Aorta (tissue), 5 donors: ENCODE measurements around the gene PPP6R3. TPM values are rescaled to one million over a fixed set of nuclear protein-coding genes. Genes with fewer than 3 reads are reported as not detected.

Experiments
- ATAC-seq: fragments of 200-7000 bp; cut with Tn5 transposase; one replicate; pipeline ENCODE4 v1.9.1; 2022; ENCODE audit warnings: moderate library complexity; ENCODE audit not compliant: low FRiP score
- DNase-seq, 2 donors: peaks; one replicate each; pipeline ENCODE4 v3.0.0-alpha.2; 2020
- H3K27ac ChIP-seq, 2 donors: one replicate each; pipeline ENCODE4 v1.5.1; 2013; ENCODE audit warnings: low read length in 2 of 2, mild to moderate bottlenecking in 2 of 2, moderate library complexity in 2 of 2, control low read depth in 1 of 2, inconsistent platforms in 1 of 2, low read depth in 1 of 2
- H3K27me3 ChIP-seq, 2 donors: one replicate each; pipeline ENCODE4 v1.6.1; 2013; ENCODE audit warnings: control low read depth in 1 of 2, low read length in 1 of 2, mild to moderate bottlenecking in 1 of 2, moderate library complexity in 1 of 2; ENCODE audit not compliant: insufficient read depth in 2 of 2, control insufficient read depth in 1 of 2
- H3K36me3 ChIP-seq, 2 donors: one replicate each; pipeline ENCODE4 v1.6.1; 2013; ENCODE audit warnings: control low read depth in 1 of 2, low read length in 1 of 2, mild to moderate bottlenecking in 1 of 2; ENCODE audit not compliant: insufficient read depth in 2 of 2, control insufficient read depth in 1 of 2
- H3K4me1 ChIP-seq, 2 donors: one replicate each; pipeline ENCODE4 v1.6.1; 2013; ENCODE audit warnings: low read length in 2 of 2, control low read depth in 1 of 2, mild to moderate bottlenecking in 1 of 2, moderate library complexity in 1 of 2; ENCODE audit not compliant: insufficient read depth in 2 of 2, control insufficient read depth in 1 of 2
- H3K4me3 ChIP-seq, 2 donors: one replicate each; pipeline ENCODE4 v1.5.1; 2013; ENCODE audit warnings: low read length in 2 of 2, control low read depth in 1 of 2, mild to moderate bottlenecking in 1 of 2
- H3K9me3 ChIP-seq: one replicate; pipeline ENCODE4 v1.6.1; 2013; ENCODE audit warnings: mild to moderate bottlenecking, low read length; ENCODE audit not compliant: control insufficient read depth
- WGBS, 2 donors: extraction: QIAGEN DNeasy Blood & Tissue Kit; methylation state at CpG; one replicate each; pipeline ENCODE4 v1.1.7; 2013; 5-methylcytosine and 5-hydroxymethylcytosine counted together
- intact Hi-C, 2 donors: fragments of 100-400 bp; cut with DNase I; formaldehyde crosslinking; loops; one replicate each; pipeline versions ENCODE4 v1.14.2 to v1.15.0; 2022
- polyA plus RNA-seq, 2 donors: library from polyadenylated mRNA; stranded (reverse); fragments of 200-250 nt; gene quantifications; one replicate each; pipeline ENCODE4 v1.2.3, GENCODE V29; 2013
- total RNA-seq, 2 donors: library from RNA; stranded (reverse); fragmentation: NEBNext Ultra II Directional; extraction: Animal tissue kit (Norgen Biotek cat#: 25700); gene quantifications; one replicate each; pipeline ENCODE4 v1.2.1, GENCODE V29; 2021
- donor health status: healthy with polysubstance abuse.
- donor health status: Bipolar disorder and iron deficiency.
- donor health status: DM: no; HTN: no; CAD: no.
- donor health status: DM: no; HTN: no; CAD: no.
- donor health status: DM: yes; HTN: yes; CAD: no.

The PPP6R3 gene
- total and polyA plus RNA-seq, 4 donors, result 18.8 to 109 (median 65.4) TPM

DNA sequence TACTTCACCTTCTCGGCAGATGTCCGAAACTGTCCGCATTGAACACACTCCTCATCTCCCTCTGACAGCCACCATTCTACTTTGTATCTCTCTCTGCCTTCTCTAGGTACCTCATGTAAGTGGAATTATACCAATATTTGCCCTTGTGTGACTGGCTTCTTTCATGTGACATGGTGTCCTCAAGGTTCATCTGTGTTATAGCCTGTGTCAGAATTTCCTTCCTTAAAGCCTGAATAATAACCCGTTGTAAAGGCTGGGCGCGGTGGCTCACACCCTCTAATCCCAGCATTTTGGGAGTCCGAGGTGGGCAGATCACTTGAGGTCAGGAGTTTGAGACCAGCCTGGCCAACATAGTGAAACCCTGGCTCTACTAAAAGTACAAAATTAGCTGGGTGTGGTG, 40.4 kb upstream of the PPP6R3 start:
- Histone ChIP-seq H3K4me1 (no peaks in the 10 kb centered on the region), H3K36me3 (peaks cover 0 to 2% of the 10 kb centered on the region in 2 donors), H3K4me3 (no peak overlapping the region), H3K27me3 (no peaks in the 10 kb centered on the region), H3K27ac (no peak overlapping the region), H3K9me3 (no peaks in the 10 kb centered on the region)
- DNase-seq (no peak), ATAC-seq (no peak)
- WGBS, 2 donors, result 98 to 100% methylated on average over 7 of the region's 7 CpGs
- intact Hi-C loops, result no loop called here

DNA sequence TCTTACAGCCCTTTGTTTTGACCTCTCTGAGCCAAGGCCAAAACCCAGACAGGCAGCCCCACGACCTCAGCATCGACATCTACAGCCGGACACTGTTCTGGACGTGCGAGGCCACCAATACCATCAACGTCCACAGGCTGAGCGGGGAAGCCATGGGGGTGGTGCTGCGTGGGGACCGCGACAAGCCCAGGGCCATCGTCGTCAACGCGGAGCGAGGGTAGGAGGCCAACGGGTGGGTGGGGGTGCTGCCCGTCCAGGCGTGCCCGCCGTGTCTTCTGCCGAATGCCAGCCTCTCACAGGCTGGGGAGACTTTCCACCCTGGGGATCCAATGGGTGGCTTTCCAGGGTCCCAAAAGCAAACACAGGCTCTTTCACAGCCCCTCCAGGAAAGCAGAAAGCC, 37.1 kb upstream of the PPP6R3 start:
- intact Hi-C loops, result no loop called here
- Histone ChIP-seq H3K36me3 (peaks cover 0 to 7% of the 10 kb centered on the region in 2 donors), H3K27me3 (no peaks in the 10 kb centered on the region), H3K27ac (no peak overlapping the region), H3K4me3 (no peak overlapping the region), H3K4me1 (no peaks in the 10 kb centered on the region), H3K9me3 (no peaks in the 10 kb centered on the region)
- ATAC-seq, result no peak
- 94 to 95% methylated on average over 19 to 21 of the region's 21 CpGs for WGBS, 2 donors
- no peak for DNase-seq

DNA sequence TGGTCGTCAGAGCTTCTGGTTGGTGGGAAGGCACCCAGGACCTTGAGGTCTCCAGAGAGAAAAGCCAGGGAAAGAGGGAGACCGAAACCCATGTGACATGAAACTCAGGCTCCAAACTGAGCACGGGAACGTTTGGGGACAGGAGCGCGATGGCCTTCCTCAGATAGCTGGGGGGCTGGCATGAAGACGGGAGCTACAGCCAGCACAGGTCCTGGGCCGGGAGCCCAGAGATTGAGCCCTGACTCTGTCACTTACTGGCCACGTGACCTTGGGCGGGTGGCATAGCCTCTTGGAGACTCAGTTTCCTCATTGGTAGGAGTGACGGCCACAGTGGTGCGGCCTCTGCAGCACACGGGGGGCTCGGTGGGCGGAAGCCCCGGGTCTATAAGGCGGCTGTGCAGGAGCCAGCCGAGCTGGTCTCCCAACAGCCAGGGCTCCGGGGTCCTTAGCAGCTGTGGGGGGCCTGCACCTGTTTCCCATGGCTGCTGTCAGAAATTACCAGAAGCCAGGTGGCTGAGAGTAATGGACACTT, 36.4 kb upstream of the PPP6R3 start:
- Histone ChIP-seq H3K9me3 (peaks cover 2% of the 10 kb centered on the region), H3K4me3 (no peak overlapping the region), H3K36me3 (peaks cover 0 to 7% of the 10 kb centered on the region in 2 donors), H3K27ac (no peak overlapping the region), H3K4me1 (no peaks in the 10 kb centered on the region), H3K27me3 (no peaks in the 10 kb centered on the region)
- no peak for ATAC-seq
- intact Hi-C loops, result no loop called here
- 87 to 92% methylated on average over 19 of the region's 19 CpGs for WGBS, 2 donors
- no peak for DNase-seq

DNA sequence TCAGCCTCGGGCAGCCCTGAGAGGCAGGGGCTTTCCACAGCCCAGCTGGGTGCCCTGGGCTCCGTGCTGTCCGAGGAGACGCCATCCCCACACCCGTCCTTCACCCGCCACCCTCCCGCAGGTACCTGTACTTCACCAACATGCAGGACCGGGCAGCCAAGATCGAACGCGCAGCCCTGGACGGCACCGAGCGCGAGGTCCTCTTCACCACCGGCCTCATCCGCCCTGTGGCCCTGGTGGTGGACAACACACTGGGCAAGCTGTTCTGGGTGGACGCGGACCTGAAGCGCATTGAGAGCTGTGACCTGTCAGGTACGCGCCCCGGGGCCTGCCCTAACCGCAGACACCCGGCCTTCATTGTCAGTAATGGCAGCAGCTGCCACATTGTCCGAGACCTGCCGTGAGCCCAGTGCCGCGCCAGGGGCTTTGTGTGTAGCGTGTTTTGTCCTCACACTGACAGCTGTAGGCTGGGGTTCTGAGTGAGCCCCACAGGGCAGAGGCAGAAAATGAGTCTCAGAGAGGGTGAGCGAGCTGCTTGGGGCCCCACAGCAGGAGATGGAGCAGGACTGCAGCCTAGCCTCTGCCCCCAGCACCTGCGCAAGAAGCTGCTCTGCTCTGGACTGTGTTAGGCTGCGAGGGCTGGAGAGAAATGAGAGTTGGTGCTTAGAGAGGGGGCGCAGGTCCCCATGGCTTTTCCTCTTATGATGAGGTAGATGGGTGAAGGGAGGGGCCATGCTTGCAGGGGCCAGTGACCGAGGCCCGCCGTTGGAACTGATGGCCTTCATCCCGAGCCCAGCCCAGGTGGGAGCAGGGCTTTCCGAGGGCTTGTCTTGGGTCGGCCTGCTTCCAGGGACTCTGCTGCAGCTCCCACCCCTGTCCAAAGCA, 35.3 kb upstream of the PPP6R3 start:
- 93 to 95% methylated on average over 40 of the region's 40 CpGs for WGBS, 2 donors

DNA sequence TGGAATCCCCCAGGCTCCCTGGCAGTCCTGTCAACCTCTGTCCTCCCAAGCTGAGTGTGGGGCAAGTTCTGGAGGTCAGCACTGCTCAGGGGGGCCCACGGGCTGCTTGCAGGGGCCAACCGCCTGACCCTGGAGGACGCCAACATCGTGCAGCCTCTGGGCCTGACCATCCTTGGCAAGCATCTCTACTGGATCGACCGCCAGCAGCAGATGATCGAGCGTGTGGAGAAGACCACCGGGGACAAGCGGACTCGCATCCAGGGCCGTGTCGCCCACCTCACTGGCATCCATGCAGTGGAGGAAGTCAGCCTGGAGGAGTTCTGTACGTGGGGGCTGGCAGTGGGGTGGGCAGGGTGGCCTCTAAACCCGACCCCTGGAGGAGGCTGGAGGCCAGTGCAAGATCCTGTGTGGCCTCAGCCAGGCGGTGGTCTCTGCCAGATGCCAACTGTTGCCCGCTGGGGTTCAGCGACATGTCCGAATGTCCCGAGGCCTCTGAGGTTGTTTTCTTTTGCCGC, 34.6 kb upstream of the PPP6R3 start:
- 92 to 94% methylated on average over 21 of the region's 21 CpGs for WGBS, 2 donors
- H3K4me1 ChIP-seq, result no peaks in the 10 kb centered on the region
- H3K4me3 ChIP-seq, result no peak overlapping the region
- peaks cover 5% of the 10 kb centered on the region for H3K9me3 ChIP-seq
- DNase-seq (peak in 1 of 2 donors; percentile 58), ATAC-seq (no peak)
- peaks cover 0 to 13% of the 10 kb centered on the region in 2 donors for H3K36me3 ChIP-seq
- H3K27me3 ChIP-seq, result no peaks in the 10 kb centered on the region
- H3K27ac ChIP-seq, result no peak overlapping the region
- intact Hi-C loops, result no loop called here

More for the DNA sequence above, 35.3 kb upstream of the PPP6R3 start:
- no peaks in the 10 kb centered on the region for H3K27me3 ChIP-seq
- peak in 1 of 2 donors; percentile 75 for DNase-seq
- H3K36me3 ChIP-seq, result peaks cover 0 to 12% of the 10 kb centered on the region in 2 donors
- H3K4me1 ChIP-seq, result no peaks in the 10 kb centered on the region
- H3K9me3 ChIP-seq, result peaks cover 5% of the 10 kb centered on the region
- ATAC-seq, result peak; percentile 29
- intact Hi-C loops, result no loop called here
- no peak overlapping the region for H3K4me3 ChIP-seq
- H3K27ac ChIP-seq, result no peak overlapping the region

DNA sequence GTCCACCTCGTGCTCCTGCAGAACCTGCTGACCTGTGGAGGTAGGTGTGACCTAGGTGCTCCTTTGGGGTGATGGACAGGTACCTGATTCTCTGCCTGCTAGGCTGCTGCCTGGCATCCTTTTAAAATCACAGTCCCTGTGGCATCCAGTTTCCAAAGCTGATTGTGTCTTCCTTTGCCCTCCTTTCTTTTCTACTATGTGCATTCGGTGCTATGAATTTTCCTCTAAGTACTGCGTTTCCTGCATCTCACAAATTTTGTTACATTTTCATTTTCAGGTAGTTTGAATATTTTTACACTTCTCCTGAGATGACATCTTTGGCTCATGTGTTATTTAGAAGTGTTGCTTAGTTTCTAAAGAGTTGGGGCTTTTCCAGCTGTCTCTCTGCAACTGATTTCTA, 30.9 kb upstream of the PPP6R3 start:
- Histone ChIP-seq H3K36me3 (peaks cover 0 to 13% of the 10 kb centered on the region in 2 donors), H3K4me3 (no peak overlapping the region), H3K9me3 (peaks cover 5% of the 10 kb centered on the region), H3K27ac (no peak overlapping the region), H3K4me1 (no peaks in the 10 kb centered on the region), H3K27me3 (no peaks in the 10 kb centered on the region)
- no peak for DNase-seq
- no peak for ATAC-seq
- intact Hi-C loops, result no loop called here
- 95 to 97% methylated on average over 3 of the region's 3 CpGs for WGBS, 2 donors

DNA sequence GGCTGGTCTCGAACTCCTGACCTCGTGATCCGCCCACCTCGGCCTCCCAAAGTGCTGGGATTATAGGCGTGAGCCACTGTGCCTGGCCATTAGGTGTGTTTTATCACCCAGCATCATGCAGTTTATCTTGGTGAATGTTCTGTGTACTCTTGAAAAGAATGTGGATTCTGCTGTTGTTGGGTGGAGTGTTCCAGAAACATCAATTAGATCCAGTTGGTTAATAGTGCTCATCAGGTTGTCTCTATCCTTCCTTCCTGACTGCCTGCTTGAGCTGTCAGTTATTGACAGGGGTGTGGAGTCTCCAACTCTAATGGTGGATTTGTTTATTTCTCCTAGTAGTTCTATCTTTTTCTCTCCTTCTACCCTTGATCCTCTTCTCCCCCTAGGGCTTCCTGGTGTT, 30.2 kb upstream of the PPP6R3 start:
- peaks cover 0 to 11% of the 10 kb centered on the region in 2 donors for H3K36me3 ChIP-seq
- H3K4me1 ChIP-seq, result no peaks in the 10 kb centered on the region
- H3K9me3 ChIP-seq, result peaks cover 5% of the 10 kb centered on the region
- intact Hi-C loops, result no loop called here
- H3K27ac ChIP-seq, result no peak overlapping the region
- no peaks in the 10 kb centered on the region for H3K27me3 ChIP-seq
- WGBS, 2 donors, result 96 to 98% methylated on average over 4 to 5 of the region's 5 CpGs
- ATAC-seq (no peak), DNase-seq (no peak)
- no peak overlapping the region for H3K4me3 ChIP-seq

DNA sequence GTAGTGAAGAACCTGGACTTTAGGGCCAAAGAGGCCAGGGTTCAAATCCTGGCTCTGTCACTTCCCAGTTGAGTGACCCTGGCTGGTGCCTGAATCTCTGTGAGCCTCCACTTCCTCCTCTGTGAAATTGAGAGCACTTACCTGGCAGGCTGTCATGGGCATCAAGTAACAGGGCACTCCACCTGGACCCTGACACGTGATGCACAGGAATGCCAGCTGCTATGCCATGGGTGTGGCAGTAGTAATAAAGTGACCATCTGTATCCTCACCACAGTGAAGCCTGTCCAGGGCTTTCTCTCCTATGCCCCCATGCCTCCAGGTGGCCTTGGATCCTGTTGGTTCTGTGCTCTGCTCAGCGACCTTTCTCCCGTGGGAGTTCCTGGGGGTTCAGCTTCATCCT, 29.8 kb upstream of the PPP6R3 start:
- ATAC-seq, result no peak
- H3K9me3 ChIP-seq, result peaks cover 5% of the 10 kb centered on the region
- 88 to 93% methylated on average over 3 of the region's 3 CpGs for WGBS, 2 donors

More for the DNA sequence above, 29.8 kb upstream of the PPP6R3 start:
- no peak overlapping the region for H3K4me3 ChIP-seq
- H3K27ac ChIP-seq, result no peak overlapping the region
- H3K4me1 ChIP-seq, result no peaks in the 10 kb centered on the region
- intact Hi-C loops, result no loop called here
- H3K27me3 ChIP-seq, result no peaks in the 10 kb centered on the region
- H3K36me3 ChIP-seq, result peaks cover 0 to 9% of the 10 kb centered on the region in 2 donors
- no peak for DNase-seq
